Loucy (cell line): ENCODE data around the gene RPTOR.

Experiments used
- H2AFZ ChIP-seq: fragments of 200-600 bp; sonication (generic); 2 replicates; pipeline ENCODE4 v1.6.0; 2016; ENCODE audit warnings: antibody characterized with exemption, mild to moderate bottlenecking, low read length, moderate library complexity
- H3F3A ChIP-seq: fragments of 200-600 bp; 2 replicates; pipeline ENCODE4 v1.6.0; 2016; ENCODE audit warnings: antibody characterized with exemption, low read depth, mild to moderate bottlenecking
- H3K27me3 ChIP-seq: fragments of 200-600 bp; sonication (generic); 2 replicates; pipeline ENCODE4 v1.6.1; 2014; ENCODE audit warnings: low read length, mild to moderate bottlenecking; ENCODE audit not compliant: insufficient read depth, poor library complexity, severe bottlenecking
- H3K36me3 ChIP-seq: fragments of 200-600 bp; sonication (generic); 2 replicates; pipeline ENCODE4 v1.6.1; 2016; ENCODE audit warnings: low read length; ENCODE audit not compliant: insufficient read depth
- H3K4me1 ChIP-seq: fragments of 200-600 bp; sonication (generic); 2 replicates; pipeline ENCODE4 v1.5.1; 2014; ENCODE audit warnings: low read length, mild to moderate bottlenecking; ENCODE audit not compliant: insufficient read depth, poor library complexity, severe bottlenecking
- H3K4me2 ChIP-seq: fragments of 200-600 bp; sonication (generic); 2 replicates; pipeline ENCODE4 v1.6.0; 2014; ENCODE audit warnings: antibody characterized with exemption, low read length, low read depth, mild to moderate bottlenecking; ENCODE audit not compliant: poor library complexity, severe bottlenecking
- H3K4me3 ChIP-seq: fragments of 200-600 bp; sonication (generic); 2 replicates; pipeline ENCODE4 v1.5.1; 2014; ENCODE audit warnings: low read length, mild to moderate bottlenecking, mixed read lengths; ENCODE audit not compliant: poor library complexity, severe bottlenecking
- H3K79me2 ChIP-seq: fragments of 200-600 bp; sonication (generic); 2 replicates; pipeline ENCODE4 v1.6.1; 2014; ENCODE audit warnings: low read length; ENCODE audit not compliant: insufficient read depth
- H3K9ac ChIP-seq: fragments of 200-600 bp; sonication (generic); 2 replicates; pipeline ENCODE4 v1.6.0; 2014; ENCODE audit warnings: mild to moderate bottlenecking, low read depth, low read length, moderate library complexity; ENCODE audit not compliant: poor library complexity, severe bottlenecking
- H3K9me2 ChIP-seq: fragments of 200-600 bp; sonication (generic); replicated peaks from 2 replicates; pipeline ENCODE4 v1.6.1; 2016; ENCODE audit warnings: low read depth, low read length, mixed read lengths
- H3K9me3 ChIP-seq: fragments of 200-600 bp; sonication (generic); 2 replicates; pipeline ENCODE4 v1.6.1; 2014; ENCODE audit warnings: mild to moderate bottlenecking, antibody characterized with exemption, low read length, low read depth; ENCODE audit not compliant: insufficient read depth
- H4K20me1 ChIP-seq: fragments of 200-600 bp; sonication (generic); 2 replicates; pipeline ENCODE4 v1.6.0; 2014; ENCODE audit warnings: antibody characterized with exemption, low read length, mild to moderate bottlenecking; ENCODE audit not compliant: insufficient read depth, poor library complexity, severe bottlenecking
- CTCF ChIP-seq: fragments of 200-600 bp; sonication (generic); conservative IDR thresholded peaks from 2 replicates; pipeline ENCODE4 v1.5.1; 2014; ENCODE audit warnings: mild to moderate bottlenecking, antibody characterized with exemption, low read length
- EZH2phosphoT487 ChIP-seq: fragments of 200-600 bp; IDR thresholded peaks from 2 replicates; pipeline ENCODE4 v1.6.1; 2018; ENCODE audit warnings: antibody characterized with exemption, mild to moderate bottlenecking, moderate library complexity, borderline replicate concordance

RPTOR gene

GRCh38 chr17:80544655-80545498, at the start of gene RPTOR:
TSS of gene RPTOR (plus strand) at chr17:80544838. CDS start at chr17:80545630, 792 bp downstream.
- peak within 1 kb of the TSS; percentile 76 for H2AFZ ChIP-seq
- H3K9me2 ChIP-seq, result no peaks in the 10 kb centered on the region
- H3K9me3 ChIP-seq, result no peaks in the 10 kb centered on the region
- H3K4me3 ChIP-seq, result peak within 1 kb of the TSS; percentile 97
- H3K36me3 ChIP-seq, result no peaks in the 10 kb centered on the region
- peaks cover 28% of the 10 kb centered on the region for H4K20me1 ChIP-seq
- no peaks in the 10 kb centered on the region for H3F3A ChIP-seq
- TF ChIP-seq CTCF (no peak), EZH2phosphoT487 (no peak)
- peaks cover 53% of the 10 kb centered on the region for H3K79me2 ChIP-seq
- no peaks in the 10 kb centered on the region for H3K27me3 ChIP-seq
- H3K4me1 ChIP-seq, result peaks cover 18% of the 10 kb centered on the region
- H3K4me2 ChIP-seq, result peak within 1 kb of the TSS; percentile 82
- H3K9ac ChIP-seq, result peak within 1 kb of the TSS; percentile 93

GRCh38 chr17:80497726-80498241, 46.9 kb upstream of the RPTOR start:
- no peak for TF ChIP-seq CTCF
- Histone ChIP-seq H3K4me1 (no peaks in the 10 kb centered on the region), H3K27me3 (no peaks in the 10 kb centered on the region), H3K36me3 (no peaks in the 10 kb centered on the region), H2AFZ (no peak overlapping the region), H3K9ac (no peak overlapping the region), H4K20me1 (no peaks in the 10 kb centered on the region), H3F3A (no peaks in the 10 kb centered on the region), H3K4me3 (no peak overlapping the region), H3K79me2 (no peaks in the 10 kb centered on the region), H3K9me3 (no peaks in the 10 kb centered on the region), H3K4me2 (no peak overlapping the region), H3K9me2 (no peaks in the 10 kb centered on the region)

- no peak overlapping the region for H3K4me2 ChIP-seq
- H3K4me3 ChIP-seq, result no peak overlapping the region
- no peaks in the 10 kb centered on the region for H3K79me2 ChIP-seq
- H3K9me2 ChIP-seq, result no peaks in the 10 kb centered on the region
- TF ChIP-seq EZH2phosphoT487 (no peak), CTCF (no peak)
- H3K9ac ChIP-seq, result no peak overlapping the region
- H4K20me1 ChIP-seq, result no peaks in the 10 kb centered on the region
- no peaks in the 10 kb centered on the region for H3K27me3 ChIP-seq
- H3K4me1 ChIP-seq, result no peaks in the 10 kb centered on the region
- no peaks in the 10 kb centered on the region for H3K9me3 ChIP-seq
- H3K36me3 ChIP-seq, result no peaks in the 10 kb centered on the region
- H3F3A ChIP-seq, result no peaks in the 10 kb centered on the region
- no peak overlapping the region for H2AFZ ChIP-seq
These were observed 46.3 kb upstream of the RPTOR start for GRCh38 chr17:80498242-80498919.
